Mesothelial cell of epicardium (in vitro differentiated cells): Measurements from ENCODE around the gene PLCXD1. TPM values are rescaled to one million over a fixed set of nuclear protein-coding genes. Genes with fewer than 3 reads are reported as not detected.

Experiments
- DNase-seq, 2 experiments: peaks; one replicate each; pipeline ENCODE4 v3.0.0; 2021; ENCODE audit warnings: low spot score in 2 of 2; ENCODE audit not compliant: unreplicated experiment in 2 of 2
- H3K27ac Mint-ChIP-seq: 2 replicates; pipeline ENCODE4 v1.8.0; 2021; ENCODE audit warnings: mixed read lengths
- H3K27me3 Mint-ChIP-seq: 2 replicates; pipeline ENCODE4 v1.8.0; 2021; ENCODE audit warnings: low read depth, mixed read lengths
- H3K36me3 Mint-ChIP-seq: 2 replicates; pipeline ENCODE4 v1.8.0; 2021; ENCODE audit warnings: mixed read lengths
- H3K4me1 Mint-ChIP-seq: 2 replicates; pipeline ENCODE4 v1.8.0; 2021; ENCODE audit warnings: mixed read lengths
- H3K4me3 Mint-ChIP-seq: 2 replicates; pipeline ENCODE4 v1.8.0; 2021; ENCODE audit warnings: mild to moderate bottlenecking, moderate library complexity, mixed read lengths
- H3K9me3 Mint-ChIP-seq: 2 replicates; pipeline ENCODE4 v1.8.0; 2021; ENCODE audit warnings: mixed read lengths
- total RNA-seq: library from RNA; stranded (reverse); gene quantifications from 3 replicates; pipeline ENCODE4 v1.2.1, GENCODE V29; 2021
- TF ChIP-seq, protein P1 (sequence below): fragments of 200-600 bp; sonication (generic); IDR thresholded peaks from one replicate; pipeline ENCODE4 v1.5.0; 2021; ENCODE audit warnings: antibody characterized with exemption; ENCODE audit not compliant: unreplicated experiment

Gene PLCXD1
- total RNA-seq, 1 donor from 2014 or later = 35.0 TPM

DNA sequence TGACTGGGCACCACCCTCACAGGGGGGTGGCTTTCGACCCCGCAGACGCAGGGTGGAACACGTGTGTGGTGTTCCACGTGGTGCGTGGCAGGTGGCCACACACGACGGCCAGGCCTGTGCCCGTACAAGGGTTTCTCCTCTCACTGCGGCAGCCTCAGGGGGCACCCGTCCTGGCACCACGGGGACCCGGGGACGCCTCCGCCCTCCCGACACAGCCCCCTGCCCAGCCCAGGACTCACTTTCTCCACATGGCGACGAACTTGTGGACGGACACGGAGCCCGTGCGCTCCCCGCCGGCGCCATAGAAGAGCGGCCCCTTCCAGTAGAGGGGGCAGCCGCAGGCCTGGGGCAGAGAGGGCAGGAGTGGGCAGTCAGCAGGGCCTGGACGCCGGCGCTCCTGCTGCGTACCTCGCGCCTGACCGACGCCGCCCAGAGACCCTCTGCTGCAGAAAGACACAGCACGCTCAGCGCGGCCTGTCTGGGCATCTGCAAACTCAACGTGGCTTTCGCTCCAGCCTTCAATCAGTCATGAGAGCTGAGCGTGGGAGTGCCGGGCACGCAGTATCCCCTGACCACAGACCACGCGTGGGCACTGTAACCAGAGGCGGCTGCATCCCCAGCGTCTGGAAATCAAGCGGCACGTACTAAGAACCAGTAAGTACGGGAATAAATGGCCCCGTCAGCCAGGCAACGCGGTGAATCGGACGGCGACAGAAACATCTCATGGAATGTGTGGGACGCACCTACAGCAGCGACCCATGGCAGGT is 66.4 kb downstream of the PLCXD1 start:
- no peaks in the 10 kb centered on the region for H3K27me3 Mint-ChIP-seq
- peak in 1 of 2 experiments; percentile 16 for DNase-seq
- TF ChIP-seq, protein P1, sequence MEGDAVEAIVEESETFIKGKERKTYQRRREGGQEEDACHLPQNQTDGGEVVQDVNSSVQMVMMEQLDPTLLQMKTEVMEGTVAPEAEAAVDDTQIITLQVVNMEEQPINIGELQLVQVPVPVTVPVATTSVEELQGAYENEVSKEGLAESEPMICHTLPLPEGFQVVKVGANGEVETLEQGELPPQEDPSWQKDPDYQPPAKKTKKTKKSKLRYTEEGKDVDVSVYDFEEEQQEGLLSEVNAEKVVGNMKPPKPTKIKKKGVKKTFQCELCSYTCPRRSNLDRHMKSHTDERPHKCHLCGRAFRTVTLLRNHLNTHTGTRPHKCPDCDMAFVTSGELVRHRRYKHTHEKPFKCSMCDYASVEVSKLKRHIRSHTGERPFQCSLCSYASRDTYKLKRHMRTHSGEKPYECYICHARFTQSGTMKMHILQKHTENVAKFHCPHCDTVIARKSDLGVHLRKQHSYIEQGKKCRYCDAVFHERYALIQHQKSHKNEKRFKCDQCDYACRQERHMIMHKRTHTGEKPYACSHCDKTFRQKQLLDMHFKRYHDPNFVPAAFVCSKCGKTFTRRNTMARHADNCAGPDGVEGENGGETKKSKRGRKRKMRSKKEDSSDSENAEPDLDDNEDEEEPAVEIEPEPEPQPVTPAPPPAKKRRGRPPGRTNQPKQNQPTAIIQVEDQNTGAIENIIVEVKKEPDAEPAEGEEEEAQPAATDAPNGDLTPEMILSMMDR = no peak
- H3K36me3 Mint-ChIP-seq = peaks cover 21% of the 10 kb centered on the region
- peaks cover 4% of the 10 kb centered on the region for H3K4me1 Mint-ChIP-seq
- no peaks in the 10 kb centered on the region for H3K9me3 Mint-ChIP-seq
- no peak overlapping the region for H3K4me3 Mint-ChIP-seq
- no peak overlapping the region for H3K27ac Mint-ChIP-seq

DNA sequence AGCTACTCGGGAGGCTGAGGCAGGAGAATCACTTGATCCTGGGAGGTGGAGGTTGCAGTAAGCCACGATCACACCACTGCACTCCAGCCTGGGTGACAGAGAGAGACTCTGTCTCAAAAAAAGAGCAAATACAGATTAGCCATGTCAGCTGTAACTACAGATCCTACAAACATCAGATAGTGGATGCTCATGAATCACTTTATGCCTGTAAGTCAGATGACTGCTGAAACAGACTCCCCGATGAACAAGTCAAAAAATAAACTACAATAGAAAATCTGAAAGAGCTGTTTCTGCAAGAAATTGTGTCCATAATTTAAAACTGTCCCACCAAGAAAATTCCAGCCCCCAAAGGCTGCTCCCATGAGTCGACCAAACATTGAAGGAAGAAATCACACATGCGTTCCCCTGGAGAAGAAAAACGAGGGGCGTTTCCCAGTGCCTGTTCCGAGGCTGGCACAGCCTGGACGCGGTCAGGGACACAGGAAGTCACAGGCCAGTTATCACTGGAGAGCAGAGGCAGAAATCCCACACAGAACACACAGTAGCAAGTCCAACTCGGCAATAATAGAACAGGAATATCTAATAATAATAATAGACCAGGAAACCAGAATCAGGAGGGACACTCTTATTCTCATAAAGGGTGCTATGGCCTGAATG is 67.4 kb downstream of the PLCXD1 start:
- TF ChIP-seq, protein P1 = no peak
- H3K36me3 Mint-ChIP-seq = peaks cover 26% of the 10 kb centered on the region
- H3K4me1 Mint-ChIP-seq = peaks cover 4% of the 10 kb centered on the region
- no peaks in the 10 kb centered on the region for H3K27me3 Mint-ChIP-seq
- H3K9me3 Mint-ChIP-seq = no peaks in the 10 kb centered on the region
- H3K27ac Mint-ChIP-seq = peak overlapping the region; percentile 7
- DNase-seq = peak in 1 of 2 experiments; percentile 2
- H3K4me3 Mint-ChIP-seq = no peak overlapping the region

DNA sequence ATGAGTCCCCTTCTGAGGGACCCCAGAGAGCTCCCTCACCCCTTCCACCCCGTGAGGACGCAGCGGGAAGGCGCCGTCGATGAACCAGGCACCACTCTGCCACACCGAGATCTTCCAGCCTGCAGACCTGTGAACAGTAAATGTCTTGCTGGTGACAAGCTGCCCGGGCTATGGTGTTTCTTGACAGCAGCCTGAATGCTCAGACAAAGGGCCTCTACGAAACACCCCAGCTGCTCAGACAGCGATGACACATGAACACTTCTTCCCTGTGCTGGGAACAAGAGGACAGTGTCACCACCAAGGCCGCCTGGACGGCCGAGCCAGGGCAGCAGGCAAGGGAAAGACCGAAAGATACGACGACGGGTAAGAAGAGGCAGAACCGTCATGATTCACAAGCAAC is 68.0 kb downstream of the PLCXD1 start:
- Mint-ChIP-seq H3K27me3 (no peaks in the 10 kb centered on the region), H3K4me1 (peaks cover 4% of the 10 kb centered on the region), H3K36me3 (peaks cover 26% of the 10 kb centered on the region), H3K4me3 (no peak overlapping the region), H3K27ac (no peak overlapping the region), H3K9me3 (no peaks in the 10 kb centered on the region)
- TF ChIP-seq, protein P1 = no peak
- DNase-seq = peak in 1 of 2 experiments; percentile 16

DNA sequence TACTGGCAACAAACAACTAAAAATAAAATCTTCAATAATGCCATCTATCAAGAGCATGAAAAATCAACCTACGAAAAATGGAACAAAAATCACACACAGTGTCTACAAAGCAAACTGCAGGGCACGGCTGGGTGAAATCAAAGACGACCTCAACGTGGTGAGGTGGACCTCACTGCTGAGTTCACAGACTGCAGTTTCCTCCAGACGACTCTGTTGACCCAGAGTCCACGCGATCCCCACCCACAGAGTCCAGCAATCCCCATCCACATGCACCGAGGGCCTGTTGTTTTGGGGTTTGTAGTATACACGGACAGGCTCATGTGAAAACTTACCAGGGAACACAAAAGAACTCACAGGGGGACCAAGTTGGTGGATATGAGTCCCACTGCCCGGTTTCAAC is 68.5 kb downstream of the PLCXD1 start:
- peaks cover 4% of the 10 kb centered on the region for H3K4me1 Mint-ChIP-seq
- H3K9me3 Mint-ChIP-seq = no peaks in the 10 kb centered on the region
- H3K27me3 Mint-ChIP-seq = no peaks in the 10 kb centered on the region
- TF ChIP-seq, protein P1 = no peak
- no peak for DNase-seq
- peaks cover 26% of the 10 kb centered on the region for H3K36me3 Mint-ChIP-seq
- no peak overlapping the region for H3K27ac Mint-ChIP-seq
- no peak overlapping the region for H3K4me3 Mint-ChIP-seq

DNA sequence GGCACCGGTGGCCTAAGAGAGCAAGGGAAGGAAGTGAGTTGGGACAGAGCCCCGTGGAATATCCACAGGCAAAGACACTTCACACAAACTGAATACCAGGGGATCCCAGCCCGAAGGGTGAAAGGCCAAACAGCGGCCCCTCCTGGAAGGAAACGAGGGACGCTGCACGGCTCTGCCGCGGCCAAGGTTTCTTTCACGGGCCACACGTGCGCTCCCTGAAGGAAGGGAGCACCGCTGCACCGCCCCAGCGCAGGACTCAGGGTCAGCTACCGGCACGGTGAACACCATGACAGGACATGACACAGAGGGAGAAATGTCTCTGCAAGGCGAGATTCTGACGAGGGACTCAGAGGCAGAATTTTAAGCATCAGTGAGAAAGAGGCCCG is 69.0 kb downstream of the PLCXD1 start:
- peaks cover 24% of the 10 kb centered on the region for H3K36me3 Mint-ChIP-seq
- no peak for DNase-seq
- peaks cover 4% of the 10 kb centered on the region for H3K4me1 Mint-ChIP-seq
- TF ChIP-seq, protein P1 = no peak
- H3K27ac Mint-ChIP-seq = no peak overlapping the region
- H3K4me3 Mint-ChIP-seq = no peak overlapping the region
- no peaks in the 10 kb centered on the region for H3K9me3 Mint-ChIP-seq
- H3K27me3 Mint-ChIP-seq = no peaks in the 10 kb centered on the region
